C4-2B (cell line): Measurements from ENCODE around the gene MYOT.
A peak's percentile ranks its signal among the peaks of the same experiment; 100 is the strongest.

Source experiments
- H3K27ac ChIP-seq: fragments of 450-650 bp; 2 replicates; pipeline ENCODE4 v1.5.1; 2017
- CTCF ChIP-seq: fragments of 450-650 bp; conservative IDR thresholded peaks from 2 replicates; pipeline ENCODE4 v1.5.1; 2017; ENCODE audit warnings: mild to moderate bottlenecking
- ZFX ChIP-seq: fragments of 450-650 bp; IDR thresholded peaks from 2 replicates; pipeline ENCODE4 v1.6.1; 2017

The MYOT gene

GRCh38 chr5:137888863-137889759 is 21.5 kb downstream of the MYOT start, which contains the start of gene PKD2L2:
Gene PKD2L2, plus strand, starts transcription at chr5:137889457. Its CDS starts 35 bp downstream, at chr5:137889492.
- H3K27ac ChIP-seq = peak within 1 kb of the TSS; percentile 72
- TF ChIP-seq CTCF (peak; percentile 35), ZFX (peak; percentile 49)

GRCh38 chr5:137890845-137891244 is 23.2 kb downstream of the MYOT start:
- H3K27ac ChIP-seq = no peak overlapping the region
- no peak for TF ChIP-seq ZFX
- TF ChIP-seq CTCF = no peak

GRCh38 chr5:137891849-137892248 is 24.2 kb downstream of the MYOT start:
- TF ChIP-seq CTCF = peak; percentile 33; the same call in 1 of the 2 replicates
- TF ChIP-seq ZFX = no peak
- no peak overlapping the region for H3K27ac ChIP-seq

GRCh38 chr5:137894586-137894985 is 26.9 kb downstream of the MYOT start:
- H3K27ac ChIP-seq = peak overlapping the region; percentile 68; the same call in 1 of the 2 replicates
- TF ChIP-seq ZFX = no peak

GRCh38 chr5:137896560-137896959 is 28.9 kb downstream of the MYOT start:
- H3K27ac ChIP-seq = no peak overlapping the region
- TF ChIP-seq CTCF = no peak
- no peak for TF ChIP-seq ZFX

- no peak for TF ChIP-seq CTCF
- no peak for TF ChIP-seq ZFX
- peak overlapping the region; percentile 26; the same call in 1 of the 2 replicates for H3K27ac ChIP-seq
These were observed 31.8 kb downstream of the MYOT start for GRCh38 chr5:137899493-137899892.

GRCh38 chr5:137901011-137901817 is 33.6 kb downstream of the MYOT start:
- no peak for TF ChIP-seq ZFX
- no peak for TF ChIP-seq CTCF
- H3K27ac ChIP-seq = no peak overlapping the region
